Nephron (organoid): ENCODE data around the gene SH3TC1.

Source experiments
- H3K27ac Mint-ChIP-seq, 3 experiments: 2 replicates each; pipeline ENCODE4 v1.8.0; 2020; ENCODE audit warnings: mixed read lengths in 3 of 3, mild to moderate bottlenecking in 2 of 3, moderate library complexity in 1 of 3
- H3K27me3 Mint-ChIP-seq: 2 replicates; pipeline ENCODE4 v1.8.0; 2021; ENCODE audit warnings: low read depth, mild to moderate bottlenecking, moderate library complexity, mixed read lengths
- H3K36me3 Mint-ChIP-seq: 2 replicates; pipeline ENCODE4 v1.8.0; 2020; ENCODE audit warnings: low read depth, mixed read lengths
- H3K4me1 Mint-ChIP-seq: 2 replicates; pipeline ENCODE4 v1.8.0; 2020; ENCODE audit warnings: mixed read lengths
- H3K4me3 Mint-ChIP-seq, 3 experiments: 2 replicates each; pipeline ENCODE4 v1.8.0; 2020; ENCODE audit warnings: mild to moderate bottlenecking in 3 of 3, mixed read lengths in 3 of 3, moderate library complexity in 2 of 3
- H3K9me3 Mint-ChIP-seq: 2 replicates; pipeline ENCODE4 v1.8.0; 2020; ENCODE audit warnings: mixed read lengths
- CTCF ChIP-seq, 3 experiments: fragments of 200-600 bp; sonication (generic); IDR thresholded peaks; one replicate each; pipeline ENCODE4 v1.5.0; 2021; ENCODE audit warnings: antibody characterized with exemption in 3 of 3; ENCODE audit not compliant: unreplicated experiment in 3 of 3

SH3TC1 gene

GRCh38 chr4:8268211-8268610 is 69.1 kb downstream of the SH3TC1 start:
- no peak overlapping the region for H3K27ac Mint-ChIP-seq
- H3K4me1 Mint-ChIP-seq: peaks cover 43% of the 10 kb centered on the region
- H3K36me3 Mint-ChIP-seq: no peaks in the 10 kb centered on the region
- peaks cover 22% of the 10 kb centered on the region for H3K27me3 Mint-ChIP-seq
- no peak overlapping the region for H3K4me3 Mint-ChIP-seq
- no peaks in the 10 kb centered on the region for H3K9me3 Mint-ChIP-seq
- TF ChIP-seq CTCF (IDR thresholded peaks at IDR 0.05; ENCODE audit: unreplicated experiment in 3 of 3): no peak

GRCh38 chr4:8268901-8269534 is 69.9 kb downstream of the SH3TC1 start:
- peaks cover 15% of the 10 kb centered on the region for H3K27me3 Mint-ChIP-seq
- no peaks in the 10 kb centered on the region for H3K36me3 Mint-ChIP-seq
- H3K9me3 Mint-ChIP-seq: no peaks in the 10 kb centered on the region
- H3K4me1 Mint-ChIP-seq: peaks cover 36% of the 10 kb centered on the region
- peak overlapping the region; percentile 69 to 75 (median 73) for H3K4me3 Mint-ChIP-seq
- no peak for TF ChIP-seq CTCF (IDR thresholded peaks at IDR 0.05; ENCODE audit: unreplicated experiment in 3 of 3)
- peak overlapping the region in 1 of 3 experiments; percentile 46 for H3K27ac Mint-ChIP-seq

GRCh38 chr4:8269535-8270417 is 70.7 kb downstream of the SH3TC1 start, which contains the start of gene HTRA3:
HTRA3 (plus strand) TSS chr4:8269754; CDS start chr4:8269969, 215 bp downstream.
- Mint-ChIP-seq H3K4me3 (peak within 1 kb of the TSS; percentile 69 to 84 (median 77)), H3K9me3 (no peaks in the 10 kb centered on the region), H3K27ac (peak within 1 kb of the TSS in 2 of 3 experiments; percentile 78 to 91), H3K4me1 (peaks cover 42% of the 10 kb centered on the region), H3K27me3 (peaks cover 15% of the 10 kb centered on the region), H3K36me3 (no peaks in the 10 kb centered on the region)
- no peak for TF ChIP-seq CTCF (IDR thresholded peaks at IDR 0.05; ENCODE audit: unreplicated experiment in 3 of 3)

GRCh38 chr4:8270418-8270771 is 71.3 kb downstream of the SH3TC1 start:
- H3K36me3 Mint-ChIP-seq: no peaks in the 10 kb centered on the region
- peak overlapping the region; percentile 69 to 84 (median 77) for H3K4me3 Mint-ChIP-seq
- TF ChIP-seq CTCF (IDR thresholded peaks at IDR 0.05; ENCODE audit: unreplicated experiment in 3 of 3): no peak
- H3K27me3 Mint-ChIP-seq: peaks cover 21% of the 10 kb centered on the region
- H3K4me1 Mint-ChIP-seq: peaks cover 49% of the 10 kb centered on the region
- H3K9me3 Mint-ChIP-seq: no peaks in the 10 kb centered on the region
- H3K27ac Mint-ChIP-seq: peak overlapping the region in 2 of 3 experiments; percentile 78 to 91

GRCh38 chr4:8270912-8271815 is 72.1 kb downstream of the SH3TC1 start:
- Mint-ChIP-seq H3K27ac (peak overlapping the region in 2 of 3 experiments; percentile 78 to 91), H3K4me3 (peak overlapping the region; percentile 69 to 84 (median 77)), H3K4me1 (peaks cover 56% of the 10 kb centered on the region), H3K36me3 (no peaks in the 10 kb centered on the region), H3K9me3 (no peaks in the 10 kb centered on the region), H3K27me3 (peaks cover 26% of the 10 kb centered on the region)
- no peak for TF ChIP-seq CTCF (IDR thresholded peaks at IDR 0.05; ENCODE audit: unreplicated experiment in 3 of 3)
